PFSK-1 (cell line): ENCODE data around the gene NR6A1.

Source experiments
- POLR2AphosphoS5 ChIP-seq: IDR thresholded peaks from 2 replicates; pipeline ENCODE4 v1.6.1; 2012; ENCODE audit warnings: low read depth, mild to moderate bottlenecking, control low read depth, low read length, moderate library complexity
- SIN3A ChIP-seq: IDR thresholded peaks from 2 replicates; pipeline ENCODE4 v1.6.1; 2012; ENCODE audit warnings: mild to moderate bottlenecking, low read length, moderate library complexity, borderline replicate concordance; ENCODE audit not compliant: insufficient read depth
- TAF1 ChIP-seq: IDR thresholded peaks from 2 replicates; pipeline ENCODE4 v1.6.1; 2012; ENCODE audit warnings: low read length, control low read depth, borderline replicate concordance; ENCODE audit not compliant: insufficient read depth
- TF ChIP-seq, protein P1 (sequence below), 2 experiments: IDR thresholded peaks; 2 replicates each; pipeline versions ENCODE4 v1.6.1 to v1.8.0; 2011 to 2012; ENCODE audit warnings: low read depth in 2 of 2, low read length in 2 of 2, control low read depth in 1 of 2, inconsistent platforms in 1 of 2, mild to moderate bottlenecking in 1 of 2, moderate library complexity in 1 of 2; ENCODE audit not compliant: insufficient read depth in 1 of 2

DNA sequence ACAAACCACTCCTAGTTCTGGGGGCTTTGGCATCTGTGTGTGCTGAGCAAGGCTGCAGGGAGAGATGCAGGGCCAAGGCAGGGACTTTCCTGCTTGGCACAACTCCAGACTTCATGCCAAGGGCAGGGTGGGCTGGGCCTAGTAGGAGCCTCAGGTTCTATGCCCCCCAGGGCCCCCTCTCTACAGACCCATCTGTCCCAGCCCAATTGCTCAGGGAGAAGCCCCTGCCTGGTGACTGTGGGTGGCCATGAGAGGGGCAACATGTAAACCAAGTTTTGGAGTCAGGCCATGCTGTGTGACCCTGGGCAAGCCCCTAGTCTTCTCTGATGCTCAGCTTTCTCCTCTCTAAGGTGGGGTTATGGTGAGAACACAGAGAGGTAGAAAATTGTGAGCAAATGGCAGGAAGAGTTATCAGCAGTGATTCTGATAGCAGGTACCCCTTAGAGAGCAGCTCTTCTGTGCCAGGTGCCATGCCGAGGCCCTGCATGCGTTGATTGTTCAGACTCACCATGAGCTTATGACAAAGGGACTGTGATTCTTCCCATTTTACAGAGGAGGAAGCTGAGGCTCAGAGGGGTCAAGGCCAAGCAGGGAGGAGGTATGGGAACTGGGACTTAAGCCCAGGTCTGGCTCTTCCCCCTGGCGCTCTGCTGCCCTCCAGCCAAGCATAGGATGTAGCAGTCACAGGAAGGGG lies 11.0 kb upstream of the NR6A1 start:
- TF ChIP-seq SIN3A (no peak), TAF1 (no peak), POLR2AphosphoS5 (no peak)
- TF ChIP-seq, protein P1, sequence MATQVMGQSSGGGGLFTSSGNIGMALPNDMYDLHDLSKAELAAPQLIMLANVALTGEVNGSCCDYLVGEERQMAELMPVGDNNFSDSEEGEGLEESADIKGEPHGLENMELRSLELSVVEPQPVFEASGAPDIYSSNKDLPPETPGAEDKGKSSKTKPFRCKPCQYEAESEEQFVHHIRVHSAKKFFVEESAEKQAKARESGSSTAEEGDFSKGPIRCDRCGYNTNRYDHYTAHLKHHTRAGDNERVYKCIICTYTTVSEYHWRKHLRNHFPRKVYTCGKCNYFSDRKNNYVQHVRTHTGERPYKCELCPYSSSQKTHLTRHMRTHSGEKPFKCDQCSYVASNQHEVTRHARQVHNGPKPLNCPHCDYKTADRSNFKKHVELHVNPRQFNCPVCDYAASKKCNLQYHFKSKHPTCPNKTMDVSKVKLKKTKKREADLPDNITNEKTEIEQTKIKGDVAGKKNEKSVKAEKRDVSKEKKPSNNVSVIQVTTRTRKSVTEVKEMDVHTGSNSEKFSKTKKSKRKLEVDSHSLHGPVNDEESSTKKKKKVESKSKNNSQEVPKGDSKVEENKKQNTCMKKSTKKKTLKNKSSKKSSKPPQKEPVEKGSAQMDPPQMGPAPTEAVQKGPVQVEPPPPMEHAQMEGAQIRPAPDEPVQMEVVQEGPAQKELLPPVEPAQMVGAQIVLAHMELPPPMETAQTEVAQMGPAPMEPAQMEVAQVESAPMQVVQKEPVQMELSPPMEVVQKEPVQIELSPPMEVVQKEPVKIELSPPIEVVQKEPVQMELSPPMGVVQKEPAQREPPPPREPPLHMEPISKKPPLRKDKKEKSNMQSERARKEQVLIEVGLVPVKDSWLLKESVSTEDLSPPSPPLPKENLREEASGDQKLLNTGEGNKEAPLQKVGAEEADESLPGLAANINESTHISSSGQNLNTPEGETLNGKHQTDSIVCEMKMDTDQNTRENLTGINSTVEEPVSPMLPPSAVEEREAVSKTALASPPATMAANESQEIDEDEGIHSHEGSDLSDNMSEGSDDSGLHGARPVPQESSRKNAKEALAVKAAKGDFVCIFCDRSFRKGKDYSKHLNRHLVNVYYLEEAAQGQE (IDR thresholded peaks at IDR 0.05; ENCODE audit: insufficient read depth in 1 of 2, low read depth in 2 of 2, low read length in 2 of 2), result no peak
